ENCODE data around the gene CCNH.

CCNH gene

GRCh38 chr5:87388129-87388528 lies 24.6 kb downstream of the CCNH start:
- Histone ChIP-seq H3K9ac (ENCODE audit: insufficient read length, low read depth) (no peak overlapping the region), H3K9me3 (ENCODE audit: insufficient read depth, low read length) (no peaks in the 10 kb centered on the region), H3K4me3 (ENCODE audit: insufficient read length, low read depth) (no peak overlapping the region), H3K27me3 (ENCODE audit: insufficient read depth, insufficient read length) (no peaks in the 10 kb centered on the region), H3K4me1 (ENCODE audit: insufficient read depth, insufficient read length) (no peaks in the 10 kb centered on the region), H3K36me3 (ENCODE audit: insufficient read depth, insufficient read length, low read length) (peaks cover 58% of the 10 kb centered on the region)
- DNase-seq (ENCODE audit: low read depth, low spot score) = no peak
- TF ChIP-seq SUZ12 (IDR thresholded peaks at IDR 0.05; ENCODE audit: extremely low read depth, insufficient read depth, insufficient read length) (no peak), ZNF274 (IDR thresholded peaks at IDR 0.05; ENCODE audit: low read depth, low read length) (no peak), YY1 (IDR thresholded peaks at IDR 0.05; ENCODE audit: insufficient read depth, insufficient read length) (no peak)

GRCh38 chr5:87385802-87386201 lies 26.9 kb downstream of the CCNH start:
- H3K36me3 ChIP-seq (ENCODE audit: insufficient read depth, insufficient read length, low read length) = peaks cover 47% of the 10 kb centered on the region
- H3K9me3 ChIP-seq (ENCODE audit: insufficient read depth, low read length) = no peaks in the 10 kb centered on the region
- no peak for TF ChIP-seq SUZ12 (IDR thresholded peaks at IDR 0.05; ENCODE audit: extremely low read depth, insufficient read depth, insufficient read length)
- no peak for TF ChIP-seq YY1 (IDR thresholded peaks at IDR 0.05; ENCODE audit: insufficient read depth, insufficient read length)
- TF ChIP-seq ZNF274 (IDR thresholded peaks at IDR 0.05; ENCODE audit: low read depth, low read length) = no peak

GRCh38 chr5:87383216-87383615 lies 29.5 kb downstream of the CCNH start:
- peaks cover 49% of the 10 kb centered on the region for H3K36me3 ChIP-seq (ENCODE audit: insufficient read depth, insufficient read length, low read length)
- no peak overlapping the region for H3K9ac ChIP-seq (ENCODE audit: insufficient read length, low read depth)
- no peaks in the 10 kb centered on the region for H3K4me1 ChIP-seq (ENCODE audit: insufficient read depth, insufficient read length)
- no peak for DNase-seq (ENCODE audit: low read depth, low spot score)
- no peaks in the 10 kb centered on the region for H3K27me3 ChIP-seq (ENCODE audit: insufficient read depth, insufficient read length)
- no peak overlapping the region for H3K4me3 ChIP-seq (ENCODE audit: insufficient read length, low read depth)
- no peaks in the 10 kb centered on the region for H3K9me3 ChIP-seq (ENCODE audit: insufficient read depth, low read length)
- TF ChIP-seq YY1 (IDR thresholded peaks at IDR 0.05; ENCODE audit: insufficient read depth, insufficient read length) = no peak
- no peak for TF ChIP-seq ZNF274 (IDR thresholded peaks at IDR 0.05; ENCODE audit: low read depth, low read length)
- TF ChIP-seq SUZ12 (IDR thresholded peaks at IDR 0.05; ENCODE audit: extremely low read depth, insufficient read depth, insufficient read length) = no peak

More at GRCh38 chr5:87385802-87386201, 26.9 kb downstream of the CCNH start:
- H3K27me3 ChIP-seq (ENCODE audit: insufficient read depth, insufficient read length) = no peaks in the 10 kb centered on the region
- H3K9ac ChIP-seq (ENCODE audit: insufficient read length, low read depth) = no peak overlapping the region
- H3K4me3 ChIP-seq (ENCODE audit: insufficient read length, low read depth) = no peak overlapping the region
- no peak for DNase-seq (ENCODE audit: low read depth, low spot score)
- H3K4me1 ChIP-seq (ENCODE audit: insufficient read depth, insufficient read length) = no peaks in the 10 kb centered on the region

GRCh38 chr5:87382224-87382623 lies 30.5 kb downstream of the CCNH start:
- Histone ChIP-seq H3K4me1 (ENCODE audit: insufficient read depth, insufficient read length) (no peaks in the 10 kb centered on the region), H3K9ac (ENCODE audit: insufficient read length, low read depth) (no peak overlapping the region), H3K36me3 (ENCODE audit: insufficient read depth, insufficient read length, low read length) (peaks cover 50% of the 10 kb centered on the region), H3K4me3 (ENCODE audit: insufficient read length, low read depth) (no peak overlapping the region), H3K27me3 (ENCODE audit: insufficient read depth, insufficient read length) (no peaks in the 10 kb centered on the region), H3K9me3 (ENCODE audit: insufficient read depth, low read length) (no peaks in the 10 kb centered on the region)
- DNase-seq (ENCODE audit: low read depth, low spot score) = no peak
- TF ChIP-seq YY1 (IDR thresholded peaks at IDR 0.05; ENCODE audit: insufficient read depth, insufficient read length) (no peak), SUZ12 (IDR thresholded peaks at IDR 0.05; ENCODE audit: extremely low read depth, insufficient read depth, insufficient read length) (no peak), ZNF274 (IDR thresholded peaks at IDR 0.05; ENCODE audit: low read depth, low read length) (no peak)

GRCh38 chr5:87372705-87373104 lies 40.0 kb downstream of the CCNH start:
- no peak overlapping the region for H3K4me3 ChIP-seq (ENCODE audit: insufficient read length, low read depth)
- H3K27me3 ChIP-seq (ENCODE audit: insufficient read depth, insufficient read length) = no peaks in the 10 kb centered on the region
- no peaks in the 10 kb centered on the region for H3K9me3 ChIP-seq (ENCODE audit: insufficient read depth, low read length)
- no peak overlapping the region for H3K9ac ChIP-seq (ENCODE audit: insufficient read length, low read depth)
- no peaks in the 10 kb centered on the region for H3K4me1 ChIP-seq (ENCODE audit: insufficient read depth, insufficient read length)
- DNase-seq (ENCODE audit: low read depth, low spot score) = no peak
- H3K36me3 ChIP-seq (ENCODE audit: insufficient read depth, insufficient read length, low read length) = peaks cover 14% of the 10 kb centered on the region
- TF ChIP-seq ZNF274 (IDR thresholded peaks at IDR 0.05; ENCODE audit: low read depth, low read length) (no peak), YY1 (IDR thresholded peaks at IDR 0.05; ENCODE audit: insufficient read depth, insufficient read length) (no peak), SUZ12 (IDR thresholded peaks at IDR 0.05; ENCODE audit: extremely low read depth, insufficient read depth, insufficient read length) (no peak)

- TF ChIP-seq SUZ12 (IDR thresholded peaks at IDR 0.05; ENCODE audit: extremely low read depth, insufficient read depth, insufficient read length) (no peak), ZNF274 (IDR thresholded peaks at IDR 0.05; ENCODE audit: low read depth, low read length) (no peak), YY1 (IDR thresholded peaks at IDR 0.05; ENCODE audit: insufficient read depth, insufficient read length) (no peak)
- no peaks in the 10 kb centered on the region for H3K9me3 ChIP-seq (ENCODE audit: insufficient read depth, low read length)
- no peaks in the 10 kb centered on the region for H3K27me3 ChIP-seq (ENCODE audit: insufficient read depth, insufficient read length)
- peaks cover 7% of the 10 kb centered on the region for H3K36me3 ChIP-seq (ENCODE audit: insufficient read depth, insufficient read length, low read length)
- DNase-seq (ENCODE audit: low read depth, low spot score) = no peak
- H3K4me3 ChIP-seq (ENCODE audit: insufficient read length, low read depth) = no peak overlapping the region
- no peak overlapping the region for H3K9ac ChIP-seq (ENCODE audit: insufficient read length, low read depth)
- H3K4me1 ChIP-seq (ENCODE audit: insufficient read depth, insufficient read length) = no peaks in the 10 kb centered on the region
Measured at GRCh38 chr5:87369431-87369830, 43.3 kb downstream of the CCNH start.

- H3K27me3 ChIP-seq (ENCODE audit: insufficient read depth, insufficient read length) = no peaks in the 10 kb centered on the region
- no peak overlapping the region for H3K4me3 ChIP-seq (ENCODE audit: insufficient read length, low read depth)
- peaks cover 11% of the 10 kb centered on the region for H3K36me3 ChIP-seq (ENCODE audit: insufficient read depth, insufficient read length, low read length)
- no peak for DNase-seq (ENCODE audit: low read depth, low spot score)
- H3K9me3 ChIP-seq (ENCODE audit: insufficient read depth, low read length) = no peaks in the 10 kb centered on the region
- TF ChIP-seq SUZ12 (IDR thresholded peaks at IDR 0.05; ENCODE audit: extremely low read depth, insufficient read depth, insufficient read length) (no peak), ZNF274 (IDR thresholded peaks at IDR 0.05; ENCODE audit: low read depth, low read length) (no peak)
- H3K4me1 ChIP-seq (ENCODE audit: insufficient read depth, insufficient read length) = no peaks in the 10 kb centered on the region
- no peak overlapping the region for H3K9ac ChIP-seq (ENCODE audit: insufficient read length, low read depth)
Measured at GRCh38 chr5:87368601-87369000, 44.1 kb downstream of the CCNH start.

- H3K9ac ChIP-seq (ENCODE audit: insufficient read length, low read depth) = no peak overlapping the region
- H3K36me3 ChIP-seq (ENCODE audit: insufficient read depth, insufficient read length, low read length) = peaks cover 13% of the 10 kb centered on the region
- no peak for DNase-seq (ENCODE audit: low read depth, low spot score)
- H3K9me3 ChIP-seq (ENCODE audit: insufficient read depth, low read length) = no peaks in the 10 kb centered on the region
- H3K4me1 ChIP-seq (ENCODE audit: insufficient read depth, insufficient read length) = no peaks in the 10 kb centered on the region
- no peaks in the 10 kb centered on the region for H3K27me3 ChIP-seq (ENCODE audit: insufficient read depth, insufficient read length)
- TF ChIP-seq ZNF274 (IDR thresholded peaks at IDR 0.05; ENCODE audit: low read depth, low read length) = no peak
- no peak for TF ChIP-seq YY1 (IDR thresholded peaks at IDR 0.05; ENCODE audit: insufficient read depth, insufficient read length)
- TF ChIP-seq SUZ12 (IDR thresholded peaks at IDR 0.05; ENCODE audit: extremely low read depth, insufficient read depth, insufficient read length) = no peak
- H3K4me3 ChIP-seq (ENCODE audit: insufficient read length, low read depth) = no peak overlapping the region
Measured at GRCh38 chr5:87367243-87367642, 45.5 kb downstream of the CCNH start.

All from NT2/D1 (cell line).